PC-9 (cell line): ENCODE results near the gene NFATC4. TPM values are rescaled to one million over a fixed set of nuclear protein-coding genes. Genes with fewer than 3 reads are reported as not detected.

Source experiments
- BruUV-seq: library from RNA; stranded (reverse); fragments of 400-500 nt; replicated peaks from 2 replicates; lab custom pipeline; 2021; lab: Mats Ljungman, UMichigan
- CTCF ChIA-PET: fragments of 300-600 bp; sonication (Branson Sonifier 250); formaldehyde crosslinking; loops from one replicate; lab custom pipeline; 2022; ENCODE audit warnings: antibody characterized with exemption; lab: Charles Lee
- POLR2A ChIA-PET: fragments of 300-600 bp; sonication (Branson Sonifier 250); formaldehyde crosslinking; loops from one replicate; lab custom pipeline; 2022; ENCODE audit warnings: antibody characterized with exemption; ENCODE audit not compliant: unreplicated experiment; lab: Charles Lee
- DNase-seq, 2 experiments: peaks; one replicate each; pipeline versions ENCODE4 v3.0.0 to v3.0.0-alpha.2; 2015 to 2022; ENCODE audit warnings: mixed read lengths in 1 of 2
- H2AFZ ChIP-seq: fragments of 200-600 bp; sonication (generic); 2 replicates; pipeline ENCODE4 v1.8.1; 2017; ENCODE audit warnings: antibody characterized with exemption
- H3F3A ChIP-seq: fragments of 200-600 bp; sonication (generic); 2 replicates; pipeline ENCODE4 v1.8.1; 2017; ENCODE audit warnings: antibody characterized with exemption, mild to moderate bottlenecking, low read depth; ENCODE audit not compliant: insufficient read depth
- H3K27ac ChIP-seq: fragments of 200-600 bp; sonication (generic); 2 replicates; pipeline ENCODE4 v1.6.1; 2016; ENCODE audit warnings: mixed run types
- H3K27me3 ChIP-seq: fragments of 200-600 bp; sonication (generic); 2 replicates; pipeline ENCODE4 v1.6.1; 2016; ENCODE audit warnings: low read depth, mixed run types; ENCODE audit not compliant: insufficient read depth
- H3K36me3 ChIP-seq: fragments of 200-600 bp; sonication (generic); 2 replicates; pipeline ENCODE4 v1.6.1; 2016; ENCODE audit warnings: low read depth, mixed run types
- H3K4me1 ChIP-seq: fragments of 200-600 bp; sonication (generic); replicated peaks from 2 replicates; pipeline ENCODE4 v1.6.1; 2016; ENCODE audit warnings: mixed run types; ENCODE audit not compliant: insufficient read depth
- H3K4me2 ChIP-seq: fragments of 200-600 bp; sonication (generic); 2 replicates; pipeline ENCODE4 v1.6.1; 2017; ENCODE audit warnings: mixed run types
- H3K4me3 ChIP-seq: fragments of 200-600 bp; sonication (generic); 2 replicates; pipeline ENCODE4 v1.6.1; 2016; ENCODE audit warnings: mixed run types
- H3K79me2 ChIP-seq: fragments of 200-600 bp; sonication (generic); 2 replicates; pipeline ENCODE4 v1.6.1; 2017; ENCODE audit warnings: low read depth, mixed run types
- H3K9me2 ChIP-seq: fragments of 200-600 bp; sonication (generic); 2 replicates; pipeline ENCODE4 v1.8.1; 2017; ENCODE audit warnings: mild to moderate bottlenecking; ENCODE audit not compliant: insufficient read depth
- H3K9me3 ChIP-seq: fragments of 200-600 bp; sonication (generic); 2 replicates; pipeline ENCODE4 v1.8.1; 2016; ENCODE audit warnings: low read depth; ENCODE audit not compliant: insufficient read depth
- H4K20me1 ChIP-seq: fragments of 200-600 bp; sonication (generic); 2 replicates; pipeline ENCODE4 v1.8.1; 2017; ENCODE audit not compliant: insufficient read depth
- CTCF ChIP-seq: fragments of 200-600 bp; sonication (generic); conservative IDR thresholded peaks from 2 replicates; pipeline ENCODE4 v1.6.1; 2017; ENCODE audit warnings: mixed run types, antibody characterized with exemption, mild to moderate bottlenecking, moderate library complexity
- EZH2 ChIP-seq: fragments of 200-600 bp; sonication (generic); IDR thresholded peaks from 2 replicates; pipeline ENCODE4 v1.8.0; 2017; ENCODE audit warnings: antibody characterized with exemption, low read depth
- intact Hi-C: fragments of 100-400 bp; cut with micrococcal nuclease; formaldehyde crosslinking; loops from one replicate; pipeline ENCODE4 v1.10.0; 2022; ENCODE audit not compliant: unreplicated experiment
- total RNA-seq: library from RNA; stranded (reverse); gene quantifications from 2 replicates; pipeline ENCODE4 v1.2.3, GENCODE V29; 2021

The NFATC4 gene
- total RNA-seq, 1 experiment from 2014 or later = 48.3 TPM

GRCh38 chr14:24409956-24410355, 42.0 kb downstream of the NFATC4 start:
- Histone ChIP-seq H4K20me1 (no peaks in the 10 kb centered on the region), H3K27ac (no peak overlapping the region), H3F3A (no peaks in the 10 kb centered on the region), H3K4me1 (no peaks in the 10 kb centered on the region), H3K9me3 (no peaks in the 10 kb centered on the region), H3K79me2 (no peaks in the 10 kb centered on the region), H2AFZ (no peak overlapping the region), H3K27me3 (no peaks in the 10 kb centered on the region), H3K4me3 (no peak overlapping the region), H3K9me2 (no peaks in the 10 kb centered on the region), H3K36me3 (no peaks in the 10 kb centered on the region), H3K4me2 (no peak overlapping the region)
- no peak for TF ChIP-seq EZH2
- no peak for TF ChIP-seq CTCF
- ChIA-PET POLR2A (no interaction called here), CTCF (interaction anchor here (0.7 kb wide), 1 partner anchor 31 kb away, joined by 4 read pairs; no protein-coding TSS in a partner anchor)
- intact Hi-C loops = no loop called here
- DNase-seq = no peak
- no TSS peak for BruUV-seq

GRCh38 chr14:24411443-24412389, 43.7 kb downstream of the NFATC4 start:
- Histone ChIP-seq H2AFZ (no peak overlapping the region), H3K27ac (no peak overlapping the region), H3K79me2 (no peaks in the 10 kb centered on the region), H3K27me3 (no peaks in the 10 kb centered on the region), H3K9me3 (no peaks in the 10 kb centered on the region), H3K4me3 (no peak overlapping the region), H3K36me3 (no peaks in the 10 kb centered on the region), H3K4me1 (no peaks in the 10 kb centered on the region), H3K9me2 (no peaks in the 10 kb centered on the region), H4K20me1 (no peaks in the 10 kb centered on the region), H3K4me2 (no peak overlapping the region), H3F3A (no peaks in the 10 kb centered on the region)
- intact Hi-C loops = loop anchor here (1.0 kb wide), 1 partner anchor 46 kb away; no protein-coding TSS in a partner anchor
- peak in 1 of 2 experiments; percentile 27 for DNase-seq
- ChIA-PET POLR2A (no interaction called here), CTCF (no interaction called here)
- BruUV-seq = no TSS peak
- TF ChIP-seq EZH2 (no peak), CTCF (peak; percentile 72)

- H3K4me1 ChIP-seq = no peaks in the 10 kb centered on the region
- H3K27ac ChIP-seq = no peak overlapping the region
- CTCF ChIA-PET = no interaction called here
- no peak overlapping the region for H3K4me2 ChIP-seq
- H3K9me2 ChIP-seq = no peaks in the 10 kb centered on the region
- no peaks in the 10 kb centered on the region for H3K27me3 ChIP-seq
- no peak overlapping the region for H3K4me3 ChIP-seq
- intact Hi-C loops = no loop called here
- no peaks in the 10 kb centered on the region for H3K9me3 ChIP-seq
- no peaks in the 10 kb centered on the region for H3F3A ChIP-seq
- no peak overlapping the region for H2AFZ ChIP-seq
- no peak for DNase-seq
- no TSS peak for BruUV-seq
- TF ChIP-seq EZH2 (no peak), CTCF (no peak)
- no peaks in the 10 kb centered on the region for H3K36me3 ChIP-seq
- POLR2A ChIA-PET = no interaction called here
- no peaks in the 10 kb centered on the region for H4K20me1 ChIP-seq
- no peaks in the 10 kb centered on the region for H3K79me2 ChIP-seq
Observed at GRCh38 chr14:24414077-24414476, 46.1 kb downstream of the NFATC4 start.
